CD14-positive monocyte (primary cell): ENCODE measurements around the gene RD3L. TPM values are rescaled to one million over a fixed set of nuclear protein-coding genes. Genes with fewer than 3 reads are reported as not detected.

ENCODE experiments used
- DNase-seq, 3 donors: peaks; one replicate each; pipeline ENCODE4 v3.0.0-alpha.2; 2011 to 2022
- H2AFZ ChIP-seq: 2 replicates; pipeline ENCODE4 v1.6.0; 2012; ENCODE audit warnings: mild to moderate bottlenecking, low read depth, low read length, inconsistent platforms; ENCODE audit not compliant: insufficient read depth, poor library complexity, severe bottlenecking
- H3K27ac ChIP-seq, 2 donors: 1 replicate in 1 of 2; 2 replicates in 1 of 2; pipeline ENCODE4 v1.5.1; 2012 to 2013; ENCODE audit warnings: low read length in 2 of 2, control low read depth in 1 of 2, inconsistent platforms in 1 of 2, low read depth in 1 of 2, mild to moderate bottlenecking in 1 of 2
- H3K27me3 ChIP-seq, 2 donors: one replicate each; pipeline versions ENCODE4 v1.6.0 to v1.6.1; 2011 to 2013; ENCODE audit warnings: low read length in 2 of 2; ENCODE audit not compliant: control insufficient read depth in 2 of 2, insufficient read depth in 2 of 2
- H3K36me3 ChIP-seq, 2 donors: replicated peaks in 1 of 2; 1 replicate in 1 of 2; 2 replicates in 1 of 2; pipeline versions ENCODE4 v1.5.1 to v1.6.1; 2012 to 2013; ENCODE audit warnings: low read length in 2 of 2, control low read depth in 1 of 2, inconsistent platforms in 1 of 2, mild to moderate bottlenecking in 1 of 2; ENCODE audit not compliant: insufficient read depth in 2 of 2, control insufficient read depth in 1 of 2
- H3K4me1 ChIP-seq, 2 donors: 1 replicate in 1 of 2; 2 replicates in 1 of 2; pipeline versions ENCODE4 v1.5.1 to v1.6.1; 2012 to 2013; ENCODE audit warnings: low read length in 2 of 2, control low read depth in 1 of 2, inconsistent platforms in 1 of 2, mild to moderate bottlenecking in 1 of 2, moderate library complexity in 1 of 2; ENCODE audit not compliant: insufficient read depth in 2 of 2, control insufficient read depth in 1 of 2
- H3K4me2 ChIP-seq: replicated peaks from 2 replicates; pipeline ENCODE3; 2012; ENCODE audit warnings: low read length, moderate library complexity, mild to moderate bottlenecking; ENCODE audit not compliant: poor library complexity, severe bottlenecking; ENCODE audit errors: extremely low read depth
- H3K4me3 ChIP-seq, 3 experiments: fragments of 200-600 bp in 1 of 3; sonication (generic) in 1 of 3; replicated peaks in 1 of 3; 1 replicate in 2 of 3; 2 replicates in 1 of 3; pipeline ENCODE4 v1.5.1; 2011 to 2013; ENCODE audit warnings: low read length in 3 of 3, mild to moderate bottlenecking in 3 of 3, control low read depth in 2 of 3, low read depth in 2 of 3, inconsistent platforms in 1 of 3, moderate library complexity in 1 of 3
- H3K79me2 ChIP-seq: 2 replicates; pipeline ENCODE4 v1.6.0; 2012; ENCODE audit warnings: mild to moderate bottlenecking, control low read depth, inconsistent platforms, low read length, moderate library complexity; ENCODE audit not compliant: insufficient read depth
- H3K9ac ChIP-seq: 2 replicates; pipeline ENCODE4 v1.6.0; 2017; ENCODE audit warnings: low read length, mild to moderate bottlenecking; ENCODE audit not compliant: insufficient read depth, poor library complexity, severe bottlenecking
- H3K9me3 ChIP-seq, 2 donors: replicated peaks in 1 of 2; 1 replicate in 1 of 2; 2 replicates in 1 of 2; pipeline versions ENCODE4 v1.5.1 to v1.6.1; 2012 to 2013; ENCODE audit warnings: low read length in 2 of 2, control low read depth in 1 of 2; ENCODE audit not compliant: control insufficient read depth in 1 of 2, insufficient read depth in 1 of 2
- H4K20me1 ChIP-seq: 2 replicates; pipeline ENCODE4 v1.6.0; 2012; ENCODE audit warnings: mild to moderate bottlenecking, low read length, control low read depth, moderate library complexity; ENCODE audit not compliant: insufficient read depth
- H3K27ac Mint-ChIP-seq, 7 donors: one replicate each; pipeline ENCODE4 v1.8.0; 2020; ENCODE audit warnings: mild to moderate bottlenecking in 7 of 7, mixed read lengths in 7 of 7, moderate library complexity in 6 of 7, inconsistent platforms in 2 of 7
- H3K27me3 Mint-ChIP-seq, 3 donors: one replicate each; pipeline ENCODE4 v1.8.0; 2021 to 2022; ENCODE audit warnings: low read depth in 3 of 3, mild to moderate bottlenecking in 3 of 3, mixed read lengths in 3 of 3, moderate library complexity in 3 of 3, inconsistent platforms in 1 of 3
- H3K36me3 Mint-ChIP-seq, 2 donors: one replicate each; pipeline ENCODE4 v1.8.0; 2020; ENCODE audit warnings: mixed read lengths in 2 of 2, inconsistent platforms in 1 of 2, mild to moderate bottlenecking in 1 of 2
- H3K4me1 Mint-ChIP-seq: one replicate; pipeline ENCODE4 v1.8.0; 2020; ENCODE audit warnings: mild to moderate bottlenecking, mixed read lengths
- H3K4me3 Mint-ChIP-seq, 2 donors: one replicate each; pipeline ENCODE4 v1.8.0; 2020; ENCODE audit warnings: mild to moderate bottlenecking in 2 of 2, mixed read lengths in 2 of 2, moderate library complexity in 1 of 2
- H3K9me3 Mint-ChIP-seq, 7 donors: one replicate each; pipeline ENCODE4 v1.8.0; 2020 to 2022; ENCODE audit warnings: mixed read lengths in 7 of 7, mild to moderate bottlenecking in 6 of 7, moderate library complexity in 6 of 7, inconsistent platforms in 2 of 7
- CTCF ChIP-seq: fragments of 200-600 bp; IDR thresholded peaks from one replicate; pipeline ENCODE4 v1.8.0; 2022; ENCODE audit warnings: antibody characterized with exemption, mild to moderate bottlenecking
- WGBS: methylation state at CpG from one replicate; pipeline ENCODE4 v1.1.5; 2013; ENCODE audit warnings: missing lambda C conversion rate; ENCODE audit not compliant: insufficient coverage; 5-methylcytosine and 5-hydroxymethylcytosine counted together
- intact Hi-C, 2 donors: fragments of 100-400 bp; cut with micrococcal nuclease; formaldehyde crosslinking; loops; one replicate each; pipeline versions ENCODE4 v1.15.0 to v1.15.1; 2023
- polyA plus RNA-seq, 3 donors: library from polyadenylated mRNA; depleted of rRNA in 1 of 3; unstranded in 2 of 3; stranded (reverse) in 1 of 3; fragments of 300-500 nt in 2 of 3; fragments of >200 nt in 1 of 3; fragmentation: Illumina TruSeq in 2 of 3; gene quantifications; 1 replicate in 2 of 3; 2 replicates in 1 of 3; pipeline ENCODE4 v1.2.3, GENCODE V29; 2012 to 2021

Gene RD3L
- polyA plus RNA-seq, 3 donors, result not detected

GRCh38 chr14:103943673-103944072 lies 1.3 kb upstream of the RD3L start:
- Histone ChIP-seq H3K79me2 (no peaks in the 10 kb centered on the region), H2AFZ (no peak overlapping the region), H3K4me2 (no peak overlapping the region), H3K27ac (no peak overlapping the region), H3K9me3 (no peaks in the 10 kb centered on the region), H3K36me3 (peaks cover 0 to 13% of the 10 kb centered on the region in 2 donors), H3K27me3 (no peaks in the 10 kb centered on the region), H3K4me3 (no peak overlapping the region), H3K9ac (no peak overlapping the region), H4K20me1 (no peaks in the 10 kb centered on the region), H3K4me1 (peaks cover 3 to 9% of the 10 kb centered on the region in 2 donors)
- Mint-ChIP-seq H3K9me3 (peaks cover 0 to 5% (median 1%) of the 10 kb centered on the region in 7 donors), H3K27me3 (peaks cover 0 to 4% (median 3%) of the 10 kb centered on the region in 3 donors), H3K27ac (no peak overlapping the region), H3K36me3 (peaks cover 24 to 43% of the 10 kb centered on the region in 2 donors), H3K4me3 (no peak overlapping the region), H3K4me1 (peaks cover 16% of the 10 kb centered on the region)
- WGBS, result 83% methylated on average over 1 of the region's 5 CpGs
- DNase-seq, result no peak
- intact Hi-C loops, result no loop called here
- TF ChIP-seq CTCF, result no peak

DNA sequence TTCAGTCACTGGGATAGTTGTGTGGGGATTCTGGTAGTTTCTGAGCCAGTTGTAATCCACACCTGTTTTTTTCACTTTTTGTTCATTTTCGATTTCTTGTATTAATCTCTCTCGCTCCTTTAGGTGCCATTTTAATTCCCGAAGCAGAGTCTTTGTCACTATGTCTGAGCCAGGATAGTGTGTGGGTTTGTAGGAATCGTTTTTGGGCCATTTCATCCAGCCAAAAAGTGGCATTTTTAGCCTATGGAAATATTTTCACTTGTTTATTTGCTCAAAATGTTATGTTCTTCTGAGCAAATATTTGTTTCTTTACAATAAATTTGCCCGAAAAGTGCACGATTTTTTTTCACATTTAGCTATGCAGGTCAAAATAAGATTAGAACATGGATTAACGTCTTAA lies 867 bp downstream of the RD3L start:
- no peak overlapping the region for H2AFZ ChIP-seq
- peaks cover 18 to 40% of the 10 kb centered on the region in 2 donors for H3K36me3 Mint-ChIP-seq
- peaks cover 0 to 4% (median 3%) of the 10 kb centered on the region in 3 donors for H3K27me3 Mint-ChIP-seq
- H3K27ac ChIP-seq, result no peak overlapping the region
- no peak for DNase-seq
- WGBS, result 100% methylated on average over 2 of the region's 7 CpGs
- intact Hi-C loops, result no loop called here
- no peaks in the 10 kb centered on the region for H3K9me3 ChIP-seq
- peaks cover 0 to 13% of the 10 kb centered on the region in 2 donors for H3K36me3 ChIP-seq
- H3K4me1 ChIP-seq, result peaks cover 0 to 5% of the 10 kb centered on the region in 2 donors
- peaks cover 19% of the 10 kb centered on the region for H3K4me1 Mint-ChIP-seq
- H4K20me1 ChIP-seq, result no peaks in the 10 kb centered on the region
- TF ChIP-seq CTCF, result no peak
- H3K79me2 ChIP-seq, result peaks cover 13% of the 10 kb centered on the region
- H3K27ac Mint-ChIP-seq, result no peak overlapping the region
- H3K9me3 Mint-ChIP-seq, result peaks cover 0 to 1% (median 0%) of the 10 kb centered on the region in 7 donors
- no peak overlapping the region for H3K4me3 Mint-ChIP-seq
- no peak overlapping the region for H3K4me2 ChIP-seq
- H3K4me3 ChIP-seq, result no peak overlapping the region
- no peak overlapping the region for H3K9ac ChIP-seq
- no peaks in the 10 kb centered on the region for H3K27me3 ChIP-seq
